HG02610 (cell line): ENCODE results near the gene KRT17.
"Not testable (repeated sequence)": the region's sequence is repeated elsewhere in the genome, so short reads cannot be mapped to it uniquely, and the experiment has no call there.

ENCODE experiments used
- ATAC-seq: cut with Tn5 transposase; IDR thresholded peaks from one replicate; pipeline ENCODE4 v1.9.1; 2021; ENCODE audit warnings: mild to moderate bottlenecking, moderate library complexity; ENCODE audit not compliant: unreplicated experiment

Gene KRT17

GRCh38 chr17:41654678-41655607, 30.6 kb upstream of the KRT17 start:
- no peak for ATAC-seq

GRCh38 chr17:41653892-41654677, 29.7 kb upstream of the KRT17 start:
- ATAC-seq = no peak

- no peak for ATAC-seq
Measured at GRCh38 chr17:41653421-41653820, 29.0 kb upstream of the KRT17 start.

- ATAC-seq = no peak
Measured at GRCh38 chr17:41652461-41652970, 28.1 kb upstream of the KRT17 start.

GRCh38 chr17:41651625-41652460, 27.5 kb upstream of the KRT17 start:
- ATAC-seq = no peak

GRCh38 chr17:41650794-41651624, 26.6 kb upstream of the KRT17 start:
- no peak for ATAC-seq

GRCh38 chr17:41649923-41650519, 25.6 kb upstream of the KRT17 start:
- ATAC-seq = no peak

- peak; percentile 69 for ATAC-seq
Measured at GRCh38 chr17:41648411-41649195, 24.2 kb upstream of the KRT17 start.

- ATAC-seq = no peak
Measured at GRCh38 chr17:41647940-41648410, 23.6 kb upstream of the KRT17 start.

GRCh38 chr17:41647038-41647813, 22.9 kb upstream of the KRT17 start:
- no peak for ATAC-seq

- ATAC-seq = no peak
Measured at GRCh38 chr17:41642252-41643156, 18.1 kb upstream of the KRT17 start.

- not testable (repeated sequence) for ATAC-seq
Measured at GRCh38 chr17:41640596-41640995, 16.2 kb upstream of the KRT17 start.

- no peak for ATAC-seq
Measured at GRCh38 chr17:41639492-41640473, 15.4 kb upstream of the KRT17 start.

- no peak for ATAC-seq
Measured at GRCh38 chr17:41638941-41639340, 14.6 kb upstream of the KRT17 start.

GRCh38 chr17:41638194-41638593, 13.8 kb upstream of the KRT17 start:
- no peak for ATAC-seq

- no peak for ATAC-seq
Measured at GRCh38 chr17:41636652-41637051, 12.3 kb upstream of the KRT17 start.
